Stomach (tissue), 9 donors: ENCODE measurements around the gene SEZ6L. TPM values are rescaled to one million over a fixed set of nuclear protein-coding genes. Genes with fewer than 3 reads are reported as not detected.
A peak's percentile ranks its signal among the peaks of the same experiment; 100 is the strongest.

Experiments
- DNase-seq, 2 donors: peaks; one replicate each; pipeline versions ENCODE4 v3.0.0 to v3.0.0-alpha.2; 2013 to 2019
- H3K27ac ChIP-seq, 5 donors: fragments of 200-600 bp in 4 of 5; sonication (generic) in 4 of 5; one replicate each; pipeline ENCODE4 v1.5.1; 2013 to 2019; ENCODE audit warnings: mild to moderate bottlenecking in 1 of 5, moderate library complexity in 1 of 5
- H3K27me3 ChIP-seq, 3 donors: fragments of 200-600 bp; sonication (generic); one replicate each; pipeline ENCODE4 v1.5.1; 2017 to 2019; ENCODE audit warnings: mixed run types in 1 of 3
- H3K36me3 ChIP-seq, 4 donors: fragments of 200-600 bp; sonication (generic); 1 replicate in 3 of 4; 2 replicates in 1 of 4; pipeline ENCODE4 v1.5.1; 2016 to 2019
- H3K4me1 ChIP-seq, 4 donors: fragments of 200-600 bp; sonication (generic); one replicate each; pipeline ENCODE4 v1.5.1; 2016 to 2019
- H3K4me3 ChIP-seq, 4 donors: fragments of 200-600 bp; sonication (generic) in 3 of 4; one replicate each; pipeline ENCODE4 v1.5.1; 2016 to 2019; ENCODE audit warnings: mild to moderate bottlenecking in 1 of 4
- H3K9me3 ChIP-seq, 4 donors: fragments of 200-600 bp; sonication (generic); one replicate each; pipeline ENCODE4 v1.5.1; 2016 to 2019
- CTCF ChIP-seq, 7 experiments: fragments of 450-650 bp in 4 of 7; fragments of 200-600 bp in 3 of 7; sonication (generic) in 3 of 7; IDR thresholded peaks; one replicate each; pipeline ENCODE4 v1.5.1; 2016 to 2019; ENCODE audit warnings: antibody characterized with exemption in 7 of 7, control low read depth in 2 of 7, mild to moderate bottlenecking in 1 of 7
- EP300 ChIP-seq: sonication (generic); formaldehyde crosslinking; IDR thresholded peaks from one replicate; pipeline ENCODE4 v1.6.1; 2017; ENCODE audit warnings: antibody characterized with exemption
- POLR2A ChIP-seq, 4 donors: fragments of 450-650 bp; IDR thresholded peaks; one replicate each; pipeline ENCODE4 v1.6.1; 2016; ENCODE audit warnings: antibody characterized with exemption in 4 of 4, control low read depth in 2 of 4, mild to moderate bottlenecking in 1 of 4, moderate library complexity in 1 of 4
- POLR2AphosphoS5 ChIP-seq, 3 donors: sonication (generic); formaldehyde crosslinking; IDR thresholded peaks; one replicate each; pipeline ENCODE4 v1.6.1; 2016; ENCODE audit warnings: antibody characterized with exemption in 3 of 3
- WGBS, 5 donors: extraction: QIAGEN DNeasy Blood & Tissue Kit in 3 of 5; methylation state at CpG; one replicate each; pipeline versions ENCODE4 v1.1.5 to v1.1.7; 2013 to 2018; 5-methylcytosine and 5-hydroxymethylcytosine counted together
- intact Hi-C: fragments of 100-400 bp; cut with DNase I; formaldehyde crosslinking; loops from one replicate; pipeline ENCODE4 v1.15.1; 2023; ENCODE audit warnings: low total_unique reads
- polyA plus RNA-seq, 3 donors: library from polyadenylated mRNA; stranded (reverse); fragments of 200-250 nt; gene quantifications; one replicate each; pipeline ENCODE4 v1.2.3, GENCODE V29; 2013
- total RNA-seq, 5 donors: library from RNA; depleted of rRNA; stranded (reverse); fragments of >200 nt; gene quantifications; one replicate each; pipeline versions ENCODE4 v1.1.0 to v1.2.3, GENCODE V29; 2014 to 2016
- donor health status: healthy with polysubstance abuse.
- donor health status: Bipolar disorder and iron deficiency.
- donor health status: healthy.

Gene SEZ6L
- total and polyA plus RNA-seq, 8 donors, result 0.03 to 1.1 (median 0.06) TPM; not detected in 5

- H3K27ac ChIP-seq, result no peak overlapping the region
- H3K9me3 ChIP-seq, result no peaks in the 10 kb centered on the region
- intact Hi-C loops, result no loop called here
- TF ChIP-seq CTCF (IDR thresholded peaks at IDR 0.05), result no peak
- H3K27me3 ChIP-seq, result peaks cover 0 to 52% (median 16%) of the 10 kb centered on the region in 3 donors
- H3K36me3 ChIP-seq, result no peaks in the 10 kb centered on the region
- no peak overlapping the region for H3K4me3 ChIP-seq
- 42 to 53% (median 44%) methylated on average over 9 of the region's 9 CpGs for WGBS, 5 donors
- no peak for DNase-seq
- peaks cover 0 to 19% (median 4%) of the 10 kb centered on the region in 4 donors for H3K4me1 ChIP-seq
Observed at GRCh38 chr22:26416670-26417276, 247.5 kb downstream of the SEZ6L start.

- TF ChIP-seq EP300 (no peak), CTCF (IDR thresholded peaks at IDR 0.05) (no peak), POLR2A (IDR thresholded peaks at IDR 0.05) (no peak), POLR2AphosphoS5 (IDR thresholded peaks at IDR 0.05) (no peak)
- Histone ChIP-seq H3K36me3 (no peaks in the 10 kb centered on the region), H3K27me3 (peaks cover 0 to 51% (median 16%) of the 10 kb centered on the region in 3 donors), H3K4me3 (no peak overlapping the region), H3K9me3 (peaks cover 0 to 2% (median under 1%) of the 10 kb centered on the region in 4 donors), H3K4me1 (peaks cover 0 to 19% (median 4%) of the 10 kb centered on the region in 4 donors), H3K27ac (peak overlapping the region in 1 of 5 donors; percentile 58)
- 76 to 86% (median 81%) methylated on average over 3 of the region's 3 CpGs for WGBS, 5 donors
- intact Hi-C loops, result no loop called here
- no peak for DNase-seq
Observed at GRCh38 chr22:26417406-26417805, 248.1 kb downstream of the SEZ6L start.

- intact Hi-C loops, result no loop called here
- peaks cover 0 to 40% (median 16%) of the 10 kb centered on the region in 3 donors for H3K27me3 ChIP-seq
- H3K4me1 ChIP-seq, result peaks cover 0 to 19% (median 4%) of the 10 kb centered on the region in 4 donors
- no peak for DNase-seq
- H3K9me3 ChIP-seq, result peaks cover 4 to 14% (median 12%) of the 10 kb centered on the region in 4 donors
- H3K27ac ChIP-seq, result peak overlapping the region in 1 of 5 donors; percentile 58
- TF ChIP-seq POLR2AphosphoS5 (IDR thresholded peaks at IDR 0.05), result no peak
- TF ChIP-seq POLR2A (IDR thresholded peaks at IDR 0.05), result no peak
- no peak for TF ChIP-seq EP300
- TF ChIP-seq CTCF (IDR thresholded peaks at IDR 0.05), result no peak
- H3K4me3 ChIP-seq, result no peak overlapping the region
- no peaks in the 10 kb centered on the region for H3K36me3 ChIP-seq
- 42 to 64% (median 58%) methylated on average over 3 of the region's 3 CpGs for WGBS, 5 donors
Observed at GRCh38 chr22:26418620-26419019, 249.4 kb downstream of the SEZ6L start.

- H3K27ac ChIP-seq, result no peak overlapping the region
- H3K27me3 ChIP-seq, result peaks cover 0 to 2% (median 0%) of the 10 kb centered on the region in 3 donors
- H3K36me3 ChIP-seq, result no peaks in the 10 kb centered on the region
- peaks cover 6 to 26% (median 19%) of the 10 kb centered on the region in 4 donors for H3K4me1 ChIP-seq
- DNase-seq, result no peak
- no peak for TF ChIP-seq POLR2AphosphoS5 (IDR thresholded peaks at IDR 0.05)
- TF ChIP-seq EP300, result no peak
- no peak for TF ChIP-seq CTCF (IDR thresholded peaks at IDR 0.05)
- TF ChIP-seq POLR2A (IDR thresholded peaks at IDR 0.05), result no peak
- no peak overlapping the region for H3K4me3 ChIP-seq
- peaks cover 4 to 17% (median 14%) of the 10 kb centered on the region in 4 donors for H3K9me3 ChIP-seq
- intact Hi-C loops, result no loop called here
Observed at GRCh38 chr22:26426924-26427323, 257.7 kb downstream of the SEZ6L start.
